GM21526 (cell line): Measurements from ENCODE around the gene FBXO7.

Experiments used
- ATAC-seq: cut with Tn5 transposase; IDR thresholded peaks from one replicate; pipeline ENCODE4 v1.9.1; 2021; ENCODE audit warnings: moderate library complexity; ENCODE audit not compliant: unreplicated experiment, low FRiP score

The FBXO7 gene

DNA sequence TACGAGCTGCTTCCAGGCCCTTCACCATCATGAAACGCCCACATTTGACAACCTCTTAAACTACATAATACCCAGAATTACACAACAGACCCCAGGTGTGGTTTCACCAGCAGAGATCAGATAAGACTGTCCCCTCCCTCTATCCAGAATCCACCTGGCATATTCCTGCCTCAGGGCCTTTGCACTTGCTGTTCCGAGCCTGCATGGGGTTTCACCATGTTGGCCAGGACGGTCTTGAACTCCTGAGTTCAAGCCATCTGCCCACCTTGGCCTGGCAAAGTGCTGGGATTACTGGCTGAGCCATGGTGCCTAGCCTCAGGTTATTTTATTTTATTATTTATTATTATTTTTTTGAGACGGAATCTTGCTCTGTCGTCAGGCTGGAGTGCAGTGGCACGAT is 73.4 kb downstream of the FBXO7 start:
- no peak for ATAC-seq
